Endodermal cell (in vitro differentiated cells): ENCODE results near the gene DDX20. TPM values are rescaled to one million over a fixed set of nuclear protein-coding genes. Genes with fewer than 3 reads are reported as not detected.

Experiments used
- DNase-seq: peaks from one replicate; pipeline ENCODE4 v3.0.0-alpha.2; 2017
- H3K27ac ChIP-seq: 2 replicates; pipeline ENCODE4 v1.5.1; 2013; ENCODE audit warnings: mild to moderate bottlenecking, low read depth, low read length, moderate library complexity
- H3K27me3 ChIP-seq: 2 replicates; pipeline ENCODE4 v1.6.1; 2013; ENCODE audit warnings: mild to moderate bottlenecking, low read length, moderate library complexity; ENCODE audit not compliant: insufficient read depth, control insufficient read depth, poor library complexity, severe bottlenecking
- H3K36me3 ChIP-seq: 2 replicates; pipeline ENCODE4 v1.7.0; 2013; ENCODE audit warnings: mild to moderate bottlenecking, low read length, moderate library complexity; ENCODE audit not compliant: control insufficient read depth, insufficient read depth
- H3K4me1 ChIP-seq: one replicate; pipeline ENCODE4 v1.7.0; 2013; ENCODE audit warnings: low read length; ENCODE audit not compliant: control insufficient read depth, insufficient read depth
- H3K4me3 ChIP-seq: 2 replicates; pipeline ENCODE4 v1.5.1; 2013; ENCODE audit warnings: mild to moderate bottlenecking, low read length, moderate library complexity
- H3K9ac ChIP-seq: 2 replicates; pipeline ENCODE4 v1.6.1; 2013; ENCODE audit warnings: mild to moderate bottlenecking, low read length, moderate library complexity; ENCODE audit not compliant: poor library complexity, severe bottlenecking; ENCODE audit errors: extremely low read depth
- H3K9me3 ChIP-seq: 2 replicates; pipeline ENCODE4 v1.6.1; 2013; ENCODE audit warnings: mild to moderate bottlenecking, low read length, moderate library complexity; ENCODE audit not compliant: control insufficient read depth
- H3K27ac Mint-ChIP-seq: 2 replicates; pipeline ENCODE4 v1.8.0; 2020; ENCODE audit warnings: mixed read lengths
- H3K27me3 Mint-ChIP-seq: 2 replicates; pipeline ENCODE4 v1.8.0; 2021; ENCODE audit warnings: mild to moderate bottlenecking, mixed read lengths; ENCODE audit not compliant: insufficient read depth
- H3K36me3 Mint-ChIP-seq: 2 replicates; pipeline ENCODE4 v1.8.0; 2020; ENCODE audit warnings: low read depth, mixed read lengths
- H3K4me1 Mint-ChIP-seq: 2 replicates; pipeline ENCODE4 v1.8.0; 2020; ENCODE audit warnings: mixed read lengths
- H3K4me3 Mint-ChIP-seq: 2 replicates; pipeline ENCODE4 v1.8.0; 2020; ENCODE audit warnings: mild to moderate bottlenecking, moderate library complexity, mixed read lengths
- H3K9me3 Mint-ChIP-seq: 2 replicates; pipeline ENCODE4 v1.8.0; 2020; ENCODE audit warnings: mild to moderate bottlenecking, mixed read lengths
- WGBS, 2 experiments: methylation state at CpG; one replicate each; pipeline versions ENCODE4 v1.1.5 to v1.1.7; 2013; ENCODE audit warnings: missing lambda C conversion rate in 2 of 2, mixed read lengths in 1 of 2; ENCODE audit not compliant: insufficient coverage in 1 of 2, insufficient read length in 1 of 2; 5-methylcytosine and 5-hydroxymethylcytosine counted together
- total RNA-seq, 2 donors: library from RNA; stranded (reverse); fragmentation: NEBNext Ultra II Directional in 1 of 2; extraction: Animal tissue kit (Norgen Biotek cat#: 25700) in 1 of 2; gene quantifications; 2 replicates in 1 of 2; 3 replicates in 1 of 2; pipeline ENCODE4 v1.2.1, GENCODE V29; 2021
- TF ChIP-seq, protein P1 (sequence below): fragments of 200-600 bp; sonication (generic); conservative IDR thresholded peaks from 2 replicates; pipeline ENCODE4 v1.5.0; 2021; ENCODE audit warnings: antibody characterized with exemption, mild to moderate bottlenecking

DDX20 gene
- total RNA-seq, 2 donors from 2014 or later: 19.4 to 19.8 TPM

DNA sequence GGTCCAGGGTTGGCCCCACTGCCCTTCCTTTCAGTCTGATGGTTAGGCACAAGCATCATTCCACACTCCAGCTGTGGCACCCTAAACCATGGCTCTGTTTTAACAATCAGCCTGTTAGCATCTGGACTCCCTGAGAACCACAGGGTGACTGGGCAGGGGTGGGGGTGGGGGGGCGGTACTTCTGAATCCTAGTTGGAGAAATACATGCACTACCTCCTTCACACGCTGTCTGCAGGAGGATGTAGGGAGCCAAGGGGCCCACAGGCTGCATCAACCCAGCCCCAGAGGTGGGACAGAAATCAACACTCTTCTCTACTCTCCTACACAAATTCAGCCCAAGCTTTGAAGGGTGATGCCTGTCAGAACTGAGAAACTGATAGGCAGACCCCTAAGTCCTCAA lies 23.8 kb downstream of the DDX20 start:
- TF ChIP-seq, protein P1, sequence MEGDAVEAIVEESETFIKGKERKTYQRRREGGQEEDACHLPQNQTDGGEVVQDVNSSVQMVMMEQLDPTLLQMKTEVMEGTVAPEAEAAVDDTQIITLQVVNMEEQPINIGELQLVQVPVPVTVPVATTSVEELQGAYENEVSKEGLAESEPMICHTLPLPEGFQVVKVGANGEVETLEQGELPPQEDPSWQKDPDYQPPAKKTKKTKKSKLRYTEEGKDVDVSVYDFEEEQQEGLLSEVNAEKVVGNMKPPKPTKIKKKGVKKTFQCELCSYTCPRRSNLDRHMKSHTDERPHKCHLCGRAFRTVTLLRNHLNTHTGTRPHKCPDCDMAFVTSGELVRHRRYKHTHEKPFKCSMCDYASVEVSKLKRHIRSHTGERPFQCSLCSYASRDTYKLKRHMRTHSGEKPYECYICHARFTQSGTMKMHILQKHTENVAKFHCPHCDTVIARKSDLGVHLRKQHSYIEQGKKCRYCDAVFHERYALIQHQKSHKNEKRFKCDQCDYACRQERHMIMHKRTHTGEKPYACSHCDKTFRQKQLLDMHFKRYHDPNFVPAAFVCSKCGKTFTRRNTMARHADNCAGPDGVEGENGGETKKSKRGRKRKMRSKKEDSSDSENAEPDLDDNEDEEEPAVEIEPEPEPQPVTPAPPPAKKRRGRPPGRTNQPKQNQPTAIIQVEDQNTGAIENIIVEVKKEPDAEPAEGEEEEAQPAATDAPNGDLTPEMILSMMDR: no peak
- no peaks in the 10 kb centered on the region for H3K9me3 ChIP-seq
- Mint-ChIP-seq H3K27me3 (peaks cover 3% of the 10 kb centered on the region), H3K36me3 (no peaks in the 10 kb centered on the region), H3K9me3 (no peaks in the 10 kb centered on the region), H3K4me3 (no peak overlapping the region), H3K4me1 (peaks cover 10% of the 10 kb centered on the region), H3K27ac (no peak overlapping the region)
- no peaks in the 10 kb centered on the region for H3K36me3 ChIP-seq
- no peak overlapping the region for H3K4me3 ChIP-seq
- H3K4me1 ChIP-seq: no peaks in the 10 kb centered on the region
- no peak for DNase-seq
- H3K27ac ChIP-seq: no peak overlapping the region
- no peak overlapping the region for H3K9ac ChIP-seq
- no peaks in the 10 kb centered on the region for H3K27me3 ChIP-seq
- 83% methylated on average over 2 of the region's 2 CpGs; no CpG with 5 or more reads in 1 of the 2 experiments for WGBS, 2 experiments

DNA sequence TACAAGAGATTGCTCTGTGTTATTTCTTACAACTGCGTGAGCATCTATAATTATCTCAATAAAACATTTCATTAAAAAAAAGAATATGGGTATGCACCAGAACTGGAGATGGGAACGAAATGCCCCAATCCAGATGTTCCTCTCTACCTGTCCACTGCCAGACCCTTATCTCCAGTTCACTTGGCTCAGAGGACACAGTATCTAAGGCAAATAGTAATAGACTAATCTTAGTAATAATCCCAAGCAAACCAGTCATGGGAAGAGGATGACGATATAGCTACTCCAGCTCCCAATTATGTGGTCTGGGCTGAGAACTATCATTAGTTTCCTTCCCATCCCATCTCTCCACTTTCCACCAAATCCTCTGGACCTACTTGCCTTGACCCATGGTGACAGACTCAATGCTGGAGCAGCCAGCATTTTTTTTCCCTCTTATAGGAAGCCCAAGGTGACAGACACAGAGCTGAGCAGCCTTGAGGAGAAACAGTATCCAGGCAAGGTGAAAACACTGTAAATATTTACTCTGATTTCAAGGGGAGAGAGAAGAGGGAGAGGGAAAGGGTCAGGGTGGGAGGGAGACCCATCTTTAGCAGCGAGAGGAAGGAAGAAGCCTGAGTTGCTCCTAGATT lies 28.7 kb downstream of the DDX20 start:
- no peak for DNase-seq
- Histone ChIP-seq H3K36me3 (no peaks in the 10 kb centered on the region), H3K4me1 (no peaks in the 10 kb centered on the region), H3K27ac (no peak overlapping the region), H3K27me3 (no peaks in the 10 kb centered on the region), H3K9ac (no peak overlapping the region), H3K4me3 (no peak overlapping the region), H3K9me3 (no peaks in the 10 kb centered on the region)
- H3K9me3 Mint-ChIP-seq: no peaks in the 10 kb centered on the region
- H3K4me3 Mint-ChIP-seq: no peak overlapping the region
- TF ChIP-seq, protein P1: peak; percentile 24
- WGBS, 2 experiments: 80 to 95% methylated on average over 1 to 4 of the region's 4 CpGs
- H3K27me3 Mint-ChIP-seq: peaks cover 5% of the 10 kb centered on the region
- peaks cover 8% of the 10 kb centered on the region for H3K4me1 Mint-ChIP-seq
- H3K27ac Mint-ChIP-seq: no peak overlapping the region
- H3K36me3 Mint-ChIP-seq: no peaks in the 10 kb centered on the region

DNA sequence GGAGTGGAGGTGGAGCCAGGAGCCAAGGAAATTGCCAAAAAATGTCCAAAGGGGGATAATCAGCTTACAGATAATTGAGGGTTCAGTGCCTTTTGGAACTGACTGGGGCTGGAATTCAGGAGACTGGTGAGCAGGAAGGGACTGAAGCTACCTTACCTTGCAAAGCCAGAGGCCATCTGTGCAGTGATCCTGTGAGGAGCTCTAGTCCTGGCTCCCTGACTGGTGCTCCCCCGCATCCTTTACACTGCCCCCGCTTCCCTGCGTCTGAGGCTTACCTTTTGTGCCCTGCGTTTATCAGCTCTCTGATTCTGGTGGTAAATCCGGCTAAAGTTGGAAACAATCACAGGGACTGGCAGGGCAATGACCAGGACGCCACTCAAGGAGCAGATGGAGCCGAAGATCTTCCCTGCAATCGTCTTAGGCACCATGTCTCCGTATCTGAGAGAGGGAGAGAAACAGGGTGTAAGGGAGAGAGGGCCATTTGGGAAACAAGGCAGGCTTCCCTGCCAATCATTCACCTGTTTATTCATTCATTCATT lies 31.0 kb downstream of the DDX20 start:
- Mint-ChIP-seq H3K27me3 (peaks cover 7% of the 10 kb centered on the region), H3K4me1 (peaks cover 7% of the 10 kb centered on the region), H3K9me3 (no peaks in the 10 kb centered on the region), H3K4me3 (no peak overlapping the region), H3K27ac (no peak overlapping the region), H3K36me3 (no peaks in the 10 kb centered on the region)
- peaks cover 10% of the 10 kb centered on the region for H3K27me3 ChIP-seq
- DNase-seq: peak; percentile 31
- no peaks in the 10 kb centered on the region for H3K4me1 ChIP-seq
- no peak overlapping the region for H3K9ac ChIP-seq
- no peak overlapping the region for H3K4me3 ChIP-seq
- no peaks in the 10 kb centered on the region for H3K36me3 ChIP-seq
- H3K9me3 ChIP-seq: no peaks in the 10 kb centered on the region
- TF ChIP-seq, protein P1: no peak
- 88 to 98% methylated on average over 8 to 9 of the region's 9 CpGs for WGBS, 2 experiments
- no peak overlapping the region for H3K27ac ChIP-seq
